KG1 (cell line): ENCODE measurements around the gene TRAPPC5.
A peak's percentile ranks its signal among the peaks of the same experiment; 100 is the strongest.

Experiments used
- DNase-seq: peaks from one replicate; lab custom pipeline; 2025; lab: John Stamatoyannopoulos, UW

The TRAPPC5 gene

DNA sequence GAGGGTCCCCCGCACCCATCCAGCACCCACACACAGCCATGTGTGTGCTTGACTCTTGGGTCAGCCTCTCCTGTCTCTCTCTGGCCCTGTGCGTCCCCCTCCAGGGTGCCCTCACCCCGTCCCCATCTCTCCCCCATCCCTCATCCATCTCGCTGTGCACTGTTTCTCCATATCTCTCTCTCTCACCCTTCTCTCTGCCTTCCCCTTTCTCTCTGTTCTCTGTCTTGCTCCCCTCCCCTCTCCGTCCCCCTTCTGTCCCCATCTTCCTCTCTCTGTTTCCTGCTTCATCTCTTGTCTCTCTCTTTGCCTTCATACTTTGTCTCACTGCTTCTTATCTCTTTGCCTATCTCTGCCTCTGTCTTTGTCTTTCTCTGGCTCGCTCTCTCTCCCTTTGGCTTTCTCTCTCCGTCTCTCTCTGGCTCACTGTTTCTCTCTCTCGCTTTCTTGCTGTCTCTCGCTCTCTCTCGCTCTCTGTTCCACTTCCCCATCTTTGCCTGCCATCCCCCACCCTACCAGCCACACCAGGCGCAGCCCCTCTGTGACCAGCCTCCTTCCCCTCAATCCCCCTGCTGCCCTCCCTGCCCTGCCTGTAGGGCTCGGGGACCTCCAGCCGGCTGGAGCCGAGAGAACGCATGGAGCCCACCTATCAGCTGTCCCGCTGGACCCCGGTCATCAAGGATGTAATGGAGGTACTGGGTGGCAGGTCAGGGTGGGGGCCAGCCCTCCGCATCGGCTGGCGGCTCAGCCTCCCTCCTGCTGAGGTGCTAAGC, 34.8 kb upstream of the TRAPPC5 start:
- DNase-seq = no peak

GRCh38 chr19:7646426-7646700, 34.3 kb upstream of the TRAPPC5 start:
- no peak for DNase-seq

- no peak for DNase-seq
Measured at GRCh38 chr19:7647156-7647555, 33.5 kb upstream of the TRAPPC5 start.

DNA sequence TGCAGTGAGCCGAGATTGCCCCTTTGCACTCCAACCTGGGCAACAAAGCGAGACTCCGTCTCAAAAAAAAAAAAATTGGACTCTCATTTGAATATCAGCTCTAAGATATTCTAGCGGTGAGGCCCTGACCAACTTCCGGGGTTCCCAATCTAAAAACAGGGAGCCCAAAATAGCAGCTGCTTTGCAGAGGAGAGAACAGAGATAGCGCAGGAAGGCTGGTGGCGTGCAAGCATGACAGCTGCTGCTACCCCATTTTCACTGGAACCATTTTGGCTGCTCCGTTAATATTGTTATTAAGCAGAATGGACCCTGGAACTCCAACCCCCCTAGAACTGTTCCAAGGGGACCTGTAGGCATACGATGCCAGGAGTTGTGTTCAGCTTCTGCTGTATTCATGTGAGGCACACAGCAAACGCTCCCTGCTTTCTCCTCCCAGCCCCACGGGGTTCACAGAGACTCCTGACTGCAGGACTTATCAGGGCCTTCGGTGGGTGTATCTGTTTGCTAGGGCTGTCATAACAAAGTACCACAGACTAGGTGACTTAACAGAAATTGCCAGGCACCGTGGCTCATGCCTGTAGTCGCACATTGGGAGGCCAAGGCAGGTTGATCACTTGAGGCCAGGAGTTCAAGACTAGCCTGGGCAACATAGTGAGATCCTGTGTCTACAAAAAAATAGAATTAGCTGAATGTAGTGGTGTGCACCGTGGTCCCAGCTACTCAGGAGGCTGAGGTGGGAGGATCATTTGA, 32.2 kb upstream of the TRAPPC5 start:
- DNase-seq = no peak

GRCh38 chr19:7650148-7650547, 30.5 kb upstream of the TRAPPC5 start:
- no peak for DNase-seq

GRCh38 chr19:7652061-7652641, 28.5 kb upstream of the TRAPPC5 start:
- DNase-seq = peak; percentile 81

DNA sequence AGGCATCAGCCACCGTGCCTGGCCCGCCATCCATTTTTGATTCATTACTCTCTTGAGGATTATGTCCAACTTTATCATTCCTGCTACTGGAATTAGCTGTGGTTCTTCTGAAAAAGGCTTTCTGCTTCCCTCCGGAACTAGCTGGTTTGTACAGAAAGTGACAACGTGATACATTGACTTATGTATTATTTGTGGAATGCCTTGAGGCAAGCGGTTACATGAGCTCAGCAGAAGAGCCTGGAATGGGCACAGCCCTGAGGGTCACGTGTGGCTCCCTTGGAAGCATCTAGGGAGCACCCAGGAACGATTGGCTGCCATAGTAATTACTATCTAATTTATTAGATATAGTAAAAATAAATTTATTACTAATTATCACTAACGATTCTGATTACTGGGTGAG, 26.2 kb upstream of the TRAPPC5 start:
- DNase-seq = no peak

DNA sequence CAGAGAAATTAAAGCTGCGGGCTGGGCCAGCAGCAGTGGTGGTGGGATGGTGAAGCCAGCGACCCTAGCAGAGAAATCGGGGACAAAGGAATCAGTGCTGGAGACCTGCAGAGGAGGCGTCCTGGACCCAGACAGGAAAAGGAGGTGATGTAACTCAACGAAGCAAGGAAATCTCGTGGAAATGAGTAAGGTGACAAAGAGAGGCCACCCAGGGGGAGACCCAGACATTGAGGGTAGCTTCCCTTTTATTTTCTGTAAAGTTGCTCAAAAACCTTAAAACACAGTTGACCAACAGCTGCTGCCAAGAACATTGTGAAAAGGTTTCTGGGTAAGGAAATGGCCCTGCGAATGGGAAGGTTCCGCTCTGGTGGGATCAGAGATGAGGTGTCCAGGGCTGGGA, 25.1 kb upstream of the TRAPPC5 start:
- peak; percentile 16 for DNase-seq

DNA sequence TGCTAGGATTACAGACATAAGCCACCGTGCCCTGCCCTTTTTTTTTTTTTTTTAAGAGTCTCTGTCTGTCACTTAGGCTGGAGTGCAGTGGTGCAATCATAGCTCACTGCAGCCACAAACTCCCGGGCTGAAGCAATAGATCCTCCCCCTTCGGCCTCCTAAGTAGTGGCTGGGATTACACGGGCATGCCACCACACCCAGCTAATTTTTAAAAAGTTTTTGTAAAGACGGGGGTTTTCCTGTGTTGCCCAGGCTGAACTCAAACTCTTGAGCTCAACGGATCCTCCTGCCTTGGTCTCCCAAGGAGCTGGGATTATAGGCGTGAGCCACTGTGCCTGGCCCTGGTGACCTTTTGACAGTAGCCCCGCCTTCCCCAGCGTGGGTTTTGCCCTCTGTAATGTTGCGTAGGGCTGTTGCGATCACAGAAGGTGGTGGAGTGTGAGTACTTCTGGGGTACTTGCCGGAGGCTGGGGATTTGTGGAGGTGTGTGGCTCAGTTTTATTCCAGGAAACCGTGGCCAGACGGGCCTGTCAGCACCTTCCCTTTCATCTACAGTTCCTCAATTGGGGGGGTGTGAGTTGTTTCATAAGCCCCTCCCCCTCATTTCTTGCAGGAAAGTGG, 23.4 kb upstream of the TRAPPC5 start:
- peak; percentile 26 for DNase-seq

DNA sequence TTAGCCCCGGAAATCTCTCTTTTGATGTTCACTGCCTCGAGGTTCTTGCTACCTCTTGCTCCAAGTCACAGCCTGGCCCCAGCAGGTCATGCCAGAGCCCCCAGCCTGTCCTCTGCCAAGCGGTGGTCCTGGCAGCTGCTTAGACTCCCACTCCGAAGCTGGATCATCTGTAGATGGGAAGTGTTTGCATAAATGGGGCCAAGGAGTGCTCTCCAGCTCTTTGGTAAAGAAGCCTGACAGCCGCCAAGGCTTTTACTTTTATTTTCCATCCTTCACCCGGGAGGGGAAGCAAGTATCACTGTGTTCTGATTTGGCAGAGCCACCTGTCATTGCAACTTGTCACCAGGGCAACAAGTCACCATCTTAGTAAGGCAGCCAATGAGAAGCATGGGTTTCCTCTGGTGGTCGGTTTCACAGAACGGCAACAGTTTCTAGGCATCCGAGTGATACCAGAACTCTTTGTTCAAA, 22.4 kb upstream of the TRAPPC5 start:
- no peak for DNase-seq

- DNase-seq = no peak
Measured at GRCh38 chr19:7661744-7662538, 18.7 kb upstream of the TRAPPC5 start.

GRCh38 chr19:7662657-7663056, 18.0 kb upstream of the TRAPPC5 start:
- DNase-seq = no peak

GRCh38 chr19:7663706-7664105, 16.9 kb upstream of the TRAPPC5 start:
- DNase-seq = no peak

- no peak for DNase-seq
Measured at GRCh38 chr19:7665076-7665475, 15.6 kb upstream of the TRAPPC5 start.

DNA sequence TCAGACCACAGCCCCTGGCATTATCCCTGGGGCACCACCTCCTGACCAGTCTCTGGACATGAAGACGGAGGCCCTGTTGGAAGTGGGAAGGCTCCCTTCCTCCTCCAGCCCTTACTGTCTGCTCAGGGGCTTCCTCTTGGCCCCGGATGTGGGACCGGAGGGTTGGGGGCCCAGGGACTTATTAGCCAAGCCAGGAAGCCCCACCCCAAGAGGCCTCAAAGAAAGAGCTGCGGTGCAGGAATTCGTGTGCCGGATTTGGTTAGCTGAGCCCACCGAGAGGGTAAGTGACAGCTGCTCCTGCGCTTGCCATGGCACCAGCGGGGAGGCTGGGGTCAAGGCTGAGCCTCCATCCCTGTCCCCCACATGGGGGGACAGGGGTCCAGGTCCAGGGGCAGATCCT, 11.8 kb upstream of the TRAPPC5 start, which contains the start of gene RETN:
TSS of gene RETN (plus strand) at position 208 of the 400 bp plus-strand sequence. CDS start 278 bp downstream, outside the sequence.
- DNase-seq = no peak

- DNase-seq = no peak
Measured at GRCh38 chr19:7669641-7670040, 11.0 kb upstream of the TRAPPC5 start.

- no peak for DNase-seq
Measured at GRCh38 chr19:7670150-7670783, 10.4 kb upstream of the TRAPPC5 start.

DNA sequence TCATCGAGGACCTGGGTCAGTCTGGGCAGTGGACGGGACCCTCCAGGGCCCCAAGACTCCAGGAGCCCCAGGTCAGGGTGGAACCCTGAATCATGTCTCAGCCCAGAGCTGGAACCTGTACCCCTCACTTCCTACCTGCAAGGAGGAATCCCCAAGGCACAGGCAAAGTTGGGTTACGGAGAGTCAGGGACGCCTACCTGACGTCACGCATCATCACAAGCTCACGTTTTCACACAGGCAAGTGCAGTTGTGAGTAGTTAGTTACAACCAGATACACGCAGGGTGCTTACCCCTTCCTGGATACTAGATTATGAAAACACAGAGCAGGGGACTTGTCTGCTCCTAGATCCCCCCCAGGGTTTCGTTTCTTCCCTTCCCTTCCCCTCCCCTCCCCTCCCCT, 9.8 kb upstream of the TRAPPC5 start:
- no peak for DNase-seq

GRCh38 chr19:7672522-7672921, 8.1 kb upstream of the TRAPPC5 start:
- no peak for DNase-seq

DNA sequence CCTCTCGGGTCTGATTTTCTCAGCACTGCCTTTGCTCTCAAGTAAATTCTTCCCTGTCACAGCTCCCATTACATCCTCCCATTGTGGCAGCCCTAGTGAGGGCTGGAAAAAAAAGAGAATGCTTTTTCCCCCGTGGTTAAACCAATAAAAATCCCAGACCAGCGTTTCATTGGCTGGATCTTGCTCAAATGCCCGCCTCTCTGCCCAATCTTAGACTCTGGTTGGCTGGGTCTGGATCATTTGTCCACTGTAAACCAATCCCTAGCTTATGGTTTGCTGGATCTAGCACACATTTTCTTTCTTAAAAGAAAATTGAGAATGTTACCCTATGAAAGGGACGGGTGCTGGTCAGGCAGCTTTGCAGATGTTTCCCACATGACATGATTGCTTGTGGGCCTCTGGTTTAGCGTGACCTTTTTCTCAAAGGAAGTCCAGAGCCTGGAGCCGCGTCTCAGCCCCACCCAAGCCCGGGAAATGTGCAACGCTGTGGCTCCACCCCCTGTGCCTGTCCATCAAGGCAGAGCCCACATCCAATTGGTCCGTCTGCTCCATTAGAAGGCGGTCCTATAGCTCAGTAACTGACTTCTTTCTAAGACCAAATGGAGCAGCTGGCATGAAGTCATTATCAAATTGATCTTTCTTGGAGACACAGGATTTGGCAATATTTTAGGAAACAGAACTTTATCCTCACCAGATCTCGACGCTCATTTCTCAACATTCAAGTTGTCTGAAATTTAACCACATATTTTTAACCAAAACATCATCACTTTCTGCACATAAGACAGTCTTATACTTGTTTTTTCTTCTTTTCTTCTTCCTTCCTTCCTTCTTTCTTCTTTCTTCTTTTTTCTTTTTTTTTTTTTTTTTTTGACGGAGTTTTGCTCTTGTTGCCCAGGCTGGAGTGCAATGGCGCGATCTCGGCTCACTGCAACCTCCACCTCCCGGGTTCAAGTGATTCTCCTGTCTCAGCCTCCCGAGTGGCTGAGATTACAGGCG, 6.3 kb upstream of the TRAPPC5 start:
- peak; percentile 24 for DNase-seq
